Fibroblast of lung (primary cell): Measurements from ENCODE around the gene TESMIN.

Experiments used
- EZH2 ChIP-seq: IDR thresholded peaks from 2 replicates; pipeline ENCODE4 v1.5.1; 2012; ENCODE audit warnings: low read length, control low read depth, mild to moderate bottlenecking; ENCODE audit errors: missing control alignments
- TF ChIP-seq, protein P1 (sequence below), 2 donors: IDR thresholded peaks in 1 of 2; conservative IDR thresholded peaks in 1 of 2; 1 replicate in 1 of 2; 2 replicates in 1 of 2; pipeline ENCODE4 v1.5.1; 2011 to 2012; ENCODE audit warnings: low read length in 2 of 2, control low read depth in 1 of 2, inconsistent platforms in 1 of 2, low read depth in 1 of 2, mild to moderate bottlenecking in 1 of 2

DNA sequence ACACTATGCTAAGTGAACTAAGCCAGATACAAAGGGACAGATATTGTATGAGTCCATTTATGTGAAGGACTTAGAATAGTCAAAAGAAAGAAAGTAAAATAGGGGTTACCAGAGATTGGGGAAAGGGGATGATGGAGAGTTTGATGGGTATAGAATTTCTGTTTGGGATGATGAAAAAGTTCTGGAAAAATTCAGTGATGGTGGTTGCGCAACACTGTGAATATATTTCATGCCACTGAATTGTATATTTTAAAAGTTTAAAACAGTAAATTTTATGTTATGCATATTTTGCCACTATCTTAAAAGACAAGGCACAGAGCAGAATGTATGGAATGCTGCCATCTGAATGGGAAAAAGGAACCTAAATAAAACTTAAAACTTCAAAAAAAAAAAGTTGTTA, 29.2 kb downstream of the TESMIN start:
- TF ChIP-seq, protein P1, sequence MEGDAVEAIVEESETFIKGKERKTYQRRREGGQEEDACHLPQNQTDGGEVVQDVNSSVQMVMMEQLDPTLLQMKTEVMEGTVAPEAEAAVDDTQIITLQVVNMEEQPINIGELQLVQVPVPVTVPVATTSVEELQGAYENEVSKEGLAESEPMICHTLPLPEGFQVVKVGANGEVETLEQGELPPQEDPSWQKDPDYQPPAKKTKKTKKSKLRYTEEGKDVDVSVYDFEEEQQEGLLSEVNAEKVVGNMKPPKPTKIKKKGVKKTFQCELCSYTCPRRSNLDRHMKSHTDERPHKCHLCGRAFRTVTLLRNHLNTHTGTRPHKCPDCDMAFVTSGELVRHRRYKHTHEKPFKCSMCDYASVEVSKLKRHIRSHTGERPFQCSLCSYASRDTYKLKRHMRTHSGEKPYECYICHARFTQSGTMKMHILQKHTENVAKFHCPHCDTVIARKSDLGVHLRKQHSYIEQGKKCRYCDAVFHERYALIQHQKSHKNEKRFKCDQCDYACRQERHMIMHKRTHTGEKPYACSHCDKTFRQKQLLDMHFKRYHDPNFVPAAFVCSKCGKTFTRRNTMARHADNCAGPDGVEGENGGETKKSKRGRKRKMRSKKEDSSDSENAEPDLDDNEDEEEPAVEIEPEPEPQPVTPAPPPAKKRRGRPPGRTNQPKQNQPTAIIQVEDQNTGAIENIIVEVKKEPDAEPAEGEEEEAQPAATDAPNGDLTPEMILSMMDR (conservative IDR thresholded peaks at IDR 0.05 in 1 of 2, IDR thresholded peaks at IDR 0.05 in 1 of 2; ENCODE audit: low read depth in 1 of 2, low read length in 2 of 2) = no peak
- no peak for TF ChIP-seq EZH2
